ENCODE data around the gene NSUN5. TPM values are rescaled to one million over a fixed set of nuclear protein-coding genes. Genes with fewer than 3 reads are reported as not detected.
A peak's percentile ranks its signal among the peaks of the same experiment; 100 is the strongest.
"Not testable (repeated sequence)": the region's sequence is repeated elsewhere in the genome, so short reads cannot be mapped to it uniquely, and the experiment has no call there.

Gene NSUN5
- total and polyA plus RNA-seq, 5 experiments from 2014 or later, result 37.4 to 76.1 (median 60.8) TPM

DNA sequence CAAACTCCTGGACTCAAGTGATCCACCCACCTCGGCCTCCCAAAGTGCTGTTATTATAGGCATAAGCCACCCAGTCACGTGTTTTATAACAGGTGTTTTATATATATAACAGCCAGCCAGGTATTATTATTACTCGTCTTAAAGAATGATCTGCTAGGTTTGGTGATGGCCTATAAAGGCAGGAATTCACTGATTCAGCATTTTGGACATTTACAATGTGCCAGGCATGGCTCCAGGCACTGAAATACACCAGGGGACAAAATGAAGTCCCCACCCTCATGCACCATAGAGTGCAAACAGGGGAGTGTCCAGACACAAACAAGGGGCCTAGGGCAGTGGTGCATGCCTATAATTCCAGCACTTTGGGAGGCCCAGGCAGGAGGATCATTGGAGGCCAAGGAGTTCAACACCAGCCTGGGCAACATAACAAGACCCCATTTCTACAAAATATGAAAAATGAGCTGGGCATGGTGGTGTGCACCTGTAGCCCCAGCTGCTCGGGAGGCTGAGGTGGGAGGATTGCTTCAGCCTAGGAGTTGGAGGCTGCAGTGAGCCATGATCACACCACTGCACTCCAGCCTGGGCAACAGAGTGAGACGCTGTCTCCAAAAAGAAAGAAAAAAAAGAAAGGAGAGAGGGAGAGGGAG, 14.9 kb upstream of the NSUN5 start:
- not testable (repeated sequence) for DNase-seq, H3K27me3 Mint-ChIP-seq, ATAC-seq, H3K36me3 Mint-ChIP-seq, H3K9me3 Mint-ChIP-seq
- Mint-ChIP-seq H3K4me1 (peaks cover 6 to 15% (median 14%) of the 10 kb centered on the region in 4 donors), H3K27ac (peak overlapping the region in 9 of 10 donors; percentile 18 to 87 (median 60)), H3K4me3 (peak overlapping the region; percentile 24 to 83 (median 70))
- POLR2A ChIA-PET, result interaction anchor here (1.4 kb wide), 1 partner anchor 14 kb away, joined by 3 read pairs; the partner anchor contains the start of gene NSUN5

DNA sequence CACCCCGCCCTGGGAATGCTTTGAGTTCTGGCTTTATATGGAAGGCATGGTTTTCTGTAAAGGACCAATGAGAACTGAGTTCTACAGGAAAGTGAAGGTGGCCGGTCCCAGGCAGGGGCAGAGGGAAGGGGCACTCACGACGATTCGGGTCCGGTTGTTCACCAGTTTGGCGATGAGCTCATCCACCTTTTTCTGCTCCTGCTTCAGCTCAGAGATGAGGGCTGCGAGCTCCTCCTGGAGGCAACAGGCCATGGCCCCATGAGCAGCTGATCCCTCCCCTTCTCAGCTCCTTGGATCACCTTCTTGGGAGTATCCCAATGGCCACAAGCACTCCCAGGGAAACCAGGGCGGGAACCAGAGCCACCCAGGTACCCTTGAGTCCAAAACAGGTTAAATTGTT, 11.4 kb upstream of the NSUN5 start:
- H3K27me3 Mint-ChIP-seq, DNase-seq, H3K36me3 Mint-ChIP-seq, H3K4me3 Mint-ChIP-seq, H3K27ac Mint-ChIP-seq, ATAC-seq, POLR2A ChIA-PET, H3K9me3 Mint-ChIP-seq: not testable (repeated sequence)
- peaks cover 4 to 15% (median 14%) of the 10 kb centered on the region in 4 donors for H3K4me1 Mint-ChIP-seq

DNA sequence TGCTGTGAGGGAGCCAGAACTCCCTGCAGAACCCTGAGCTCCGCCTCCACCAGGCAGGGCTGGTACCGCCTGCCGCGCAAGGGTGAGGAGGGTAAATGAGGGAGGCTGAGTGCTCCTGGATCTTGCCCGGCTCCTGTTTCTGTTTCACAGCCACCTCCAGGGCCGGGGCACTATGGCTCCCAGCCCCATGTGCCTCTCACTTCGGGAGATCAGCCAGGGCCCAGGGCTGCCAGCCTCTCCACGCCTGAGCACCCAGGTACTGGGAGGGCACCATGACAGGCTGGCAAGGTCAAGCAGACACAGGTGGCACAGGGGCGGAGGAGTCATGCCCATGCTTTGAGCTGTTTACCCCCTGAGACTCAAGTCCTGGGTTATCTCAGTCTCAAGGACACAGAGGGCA, 10.9 kb upstream of the NSUN5 start:
- peaks cover 4 to 13% (median 12%) of the 10 kb centered on the region in 4 donors for H3K4me1 Mint-ChIP-seq
- H3K9me3 Mint-ChIP-seq, POLR2A ChIA-PET, H3K27ac Mint-ChIP-seq, H3K27me3 Mint-ChIP-seq, H3K36me3 Mint-ChIP-seq, DNase-seq, ATAC-seq, H3K4me3 Mint-ChIP-seq: not testable (repeated sequence)

DNA sequence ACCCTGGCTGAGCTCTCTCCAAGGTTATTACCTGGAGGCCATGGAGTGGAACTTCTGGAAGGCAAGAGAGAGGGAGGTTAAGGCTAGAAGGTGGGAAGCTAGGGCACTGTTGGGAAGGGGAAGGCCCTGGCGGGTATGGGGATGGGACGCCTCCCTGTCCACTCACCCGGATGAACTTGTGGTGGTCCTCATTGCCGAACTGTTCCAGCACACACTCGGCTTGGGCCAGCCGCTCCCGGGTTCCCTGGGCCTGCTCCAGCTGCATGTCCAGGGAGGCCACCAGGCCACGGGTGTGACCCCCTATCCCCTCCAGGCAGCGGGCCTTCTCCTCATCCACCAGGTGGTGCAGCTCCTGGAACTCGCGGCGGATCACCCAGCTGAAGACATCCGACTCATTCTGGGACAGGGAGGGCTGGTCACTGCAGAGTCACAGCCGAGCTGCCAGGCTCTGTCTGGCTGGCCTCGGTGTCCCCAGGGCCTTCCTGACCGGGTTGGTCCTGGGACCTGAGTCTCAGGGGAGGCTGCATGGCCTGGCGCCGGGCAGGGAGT, 10.1 kb upstream of the NSUN5 start:
- H3K27me3 Mint-ChIP-seq, ATAC-seq, H3K4me1 Mint-ChIP-seq, POLR2A ChIA-PET, H3K36me3 Mint-ChIP-seq, DNase-seq, H3K4me3 Mint-ChIP-seq, H3K9me3 Mint-ChIP-seq: not testable (repeated sequence)
- peak overlapping the region in 1 of 10 donors; percentile 55 for H3K27ac Mint-ChIP-seq

DNA sequence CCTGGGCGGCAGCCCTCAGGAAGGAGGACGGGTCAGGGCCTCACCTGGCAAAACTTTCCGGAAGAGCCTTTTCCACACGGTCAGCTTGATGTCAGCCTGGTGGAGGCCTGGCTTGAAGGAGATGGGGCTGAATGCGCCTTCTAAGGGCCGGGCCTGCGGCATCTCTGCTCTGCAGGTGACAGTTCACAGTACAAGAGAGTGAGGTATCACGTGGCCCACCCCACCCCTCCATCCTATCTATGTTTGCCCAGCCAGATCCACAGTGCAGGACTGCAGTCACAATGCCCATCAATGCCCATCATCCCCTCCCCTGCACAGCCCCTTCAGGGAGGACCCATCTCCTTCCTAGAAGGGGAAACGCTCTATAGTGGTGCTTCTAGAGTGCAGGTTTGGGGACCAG, 7.9 kb upstream of the NSUN5 start:
- Mint-ChIP-seq H3K4me1 (no peaks in the 10 kb centered on the region), H3K27ac (no peak overlapping the region), H3K4me3 (no peak overlapping the region), H3K27me3 (no peaks in the 10 kb centered on the region), H3K36me3 (no peaks in the 10 kb centered on the region), H3K9me3 (no peaks in the 10 kb centered on the region)
- ATAC-seq, result no peak
- POLR2A ChIA-PET, result no interaction called here
- DNase-seq, result no peak

DNA sequence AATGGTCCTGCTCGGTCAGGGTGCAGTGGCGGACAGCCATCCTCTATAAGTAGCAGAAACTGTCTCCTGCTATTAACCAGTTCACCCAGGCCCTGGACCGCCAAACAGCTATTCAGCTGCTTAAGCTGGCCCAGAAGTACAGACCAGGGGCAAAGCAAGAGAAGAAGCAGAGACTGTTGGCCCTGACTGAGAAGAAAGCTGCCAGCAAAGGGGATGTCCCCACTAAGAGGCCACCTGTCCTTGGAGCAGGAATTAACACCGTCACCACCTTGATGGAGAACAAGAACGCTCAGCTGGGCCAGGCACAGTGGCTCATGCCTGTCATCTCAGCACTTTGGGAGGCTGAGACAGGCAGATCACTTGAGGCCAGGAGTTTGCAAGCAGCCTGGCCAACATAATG, 5.6 kb upstream of the NSUN5 start:
- Mint-ChIP-seq H3K27ac (no peak overlapping the region), H3K36me3 (no peaks in the 10 kb centered on the region), H3K4me1 (peaks cover under 1 to 12% (median 4%) of the 10 kb centered on the region in 4 donors), H3K9me3 (no peaks in the 10 kb centered on the region), H3K27me3 (no peaks in the 10 kb centered on the region), H3K4me3 (no peak overlapping the region)
- DNase-seq (no peak), ATAC-seq (no peak)
- POLR2A ChIA-PET, result no interaction called here

DNA sequence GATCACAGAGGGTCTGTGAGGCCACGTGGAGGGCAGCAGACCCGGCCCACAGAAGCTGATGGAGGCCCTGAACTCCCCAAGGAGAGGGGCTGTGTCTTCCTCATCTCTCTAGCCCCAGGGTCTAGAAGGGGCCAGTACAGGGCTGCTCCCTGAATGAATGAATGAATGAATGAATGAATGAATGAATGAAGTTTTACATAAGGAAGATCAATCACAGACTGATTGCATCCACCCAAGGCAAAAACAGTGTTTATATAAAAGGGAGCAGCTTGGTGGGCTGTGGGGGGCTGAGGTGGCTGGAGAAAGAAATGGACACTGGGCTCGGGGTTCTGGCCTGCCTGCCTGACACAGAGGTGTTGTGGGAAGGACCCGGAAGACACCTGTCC, 4.9 kb upstream of the NSUN5 start:
- H3K4me3 Mint-ChIP-seq, result no peak overlapping the region
- H3K27ac Mint-ChIP-seq, result no peak overlapping the region
- H3K4me1 Mint-ChIP-seq, result peaks cover 5 to 18% (median 11%) of the 10 kb centered on the region in 4 donors
- H3K27me3 Mint-ChIP-seq, result no peaks in the 10 kb centered on the region
- H3K36me3 Mint-ChIP-seq, result peaks cover 0 to 1% (median 0%) of the 10 kb centered on the region in 3 donors
- DNase-seq (no peak), ATAC-seq (no peak)
- POLR2A ChIA-PET, result no interaction called here
- no peaks in the 10 kb centered on the region for H3K9me3 Mint-ChIP-seq

DNA sequence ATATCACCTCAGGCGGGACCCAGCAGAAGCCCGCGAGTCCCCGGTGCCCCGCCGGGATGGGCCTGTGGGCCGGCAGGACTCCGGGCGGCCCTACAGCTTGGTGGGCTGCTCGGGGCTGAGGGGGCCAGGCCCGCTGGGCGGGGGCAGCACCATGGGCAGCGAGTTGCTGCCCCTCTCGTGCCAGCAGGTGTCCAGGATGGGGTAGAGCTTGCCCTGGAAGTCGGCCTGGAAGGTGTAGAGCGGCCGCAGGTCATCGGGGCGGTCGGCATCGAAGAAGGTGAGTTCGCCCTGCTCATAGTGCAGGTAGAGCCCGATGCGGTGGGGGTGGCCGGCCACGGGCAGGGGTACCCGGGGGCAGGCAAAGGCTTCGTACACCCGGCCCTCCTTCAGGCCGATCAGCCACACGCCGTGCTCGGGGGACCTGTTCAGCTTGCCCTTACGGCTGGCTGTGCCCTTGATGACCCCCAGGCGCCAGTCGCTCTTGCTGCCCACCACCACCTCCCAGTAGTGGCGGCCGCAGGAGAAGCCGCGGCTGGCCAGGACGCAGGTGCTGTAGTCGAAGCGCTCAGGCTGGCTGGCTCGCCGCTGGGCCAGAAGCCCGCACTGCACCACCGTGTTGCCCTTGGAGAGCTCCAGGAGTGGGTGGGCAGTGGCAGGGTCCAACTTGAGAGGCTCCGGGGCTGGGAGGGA, 4.3 kb upstream of the NSUN5 start:
- no peak for DNase-seq
- Mint-ChIP-seq H3K27ac (peak overlapping the region in 1 of 10 donors; percentile 67), H3K4me1 (peaks cover 5 to 22% (median 16%) of the 10 kb centered on the region in 4 donors), H3K36me3 (peaks cover 0 to 4% (median 0%) of the 10 kb centered on the region in 3 donors), H3K4me3 (no peak overlapping the region), H3K27me3 (no peaks in the 10 kb centered on the region), H3K9me3 (no peaks in the 10 kb centered on the region)
- ATAC-seq, result no peak
- POLR2A ChIA-PET, result no interaction called here

DNA sequence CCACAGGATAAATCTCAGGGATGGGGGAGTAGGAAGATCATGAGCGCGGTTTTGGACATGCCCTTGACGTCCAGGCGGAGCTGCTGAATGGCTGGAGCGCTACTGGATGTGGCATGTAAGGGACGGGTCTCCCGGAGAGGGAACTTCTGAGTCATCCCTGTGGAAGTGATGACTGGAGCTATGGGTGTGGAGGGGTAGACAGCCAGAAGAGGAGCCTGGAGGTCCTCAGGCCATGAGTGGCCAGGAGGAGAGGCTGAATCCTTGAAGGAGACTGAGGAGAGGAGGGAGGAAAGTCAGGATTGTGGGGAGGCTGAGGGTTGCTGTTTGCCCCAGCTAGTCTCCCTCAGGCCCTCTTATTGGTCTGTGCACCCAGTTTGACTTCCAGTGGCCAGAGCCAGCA, 2.8 kb upstream of the NSUN5 start:
- ATAC-seq, result not testable (repeated sequence)
- H3K27ac Mint-ChIP-seq, result peak overlapping the region in 1 of 10 donors; percentile 43

DNA sequence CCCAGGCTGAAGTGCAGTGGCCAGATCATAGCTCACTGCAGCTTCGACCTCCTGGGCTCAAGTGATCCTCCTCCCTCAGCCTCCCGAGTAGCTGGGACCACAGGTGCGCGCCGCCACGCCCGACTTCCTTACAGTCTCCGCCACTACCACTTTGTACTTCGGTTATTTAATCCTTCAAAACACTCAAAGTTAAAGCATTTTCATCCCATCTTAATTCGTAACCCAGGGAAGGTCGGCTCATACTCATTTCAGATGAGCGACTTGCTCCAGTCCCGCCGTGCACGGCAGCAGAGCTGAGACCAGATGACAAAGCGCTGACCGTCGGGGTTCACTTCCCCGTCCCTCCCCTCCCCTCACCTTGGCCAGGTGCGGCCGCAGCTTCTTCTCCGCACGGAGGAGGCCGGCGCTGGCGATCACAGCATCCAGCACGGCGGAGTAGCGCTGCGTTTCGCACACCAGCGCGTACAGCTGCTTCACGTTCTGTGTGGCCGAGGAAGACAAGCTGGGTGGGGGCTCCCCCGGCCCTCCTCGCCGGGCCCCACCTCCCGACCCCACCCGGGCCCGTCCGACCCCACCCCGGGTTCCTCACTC, 457 bp downstream of the NSUN5 start:
- Mint-ChIP-seq H3K27ac (peak overlapping the region; percentile 89 to 98 (median 96)), H3K27me3 (no peaks in the 10 kb centered on the region), H3K4me3 (peak overlapping the region; percentile 95 to 100 (median 98)), H3K36me3 (peaks cover 4 to 43% (median 7%) of the 10 kb centered on the region in 3 donors), H3K9me3 (no peaks in the 10 kb centered on the region), H3K4me1 (peaks cover 19 to 43% (median 38%) of the 10 kb centered on the region in 4 donors)
- POLR2A ChIA-PET, result interaction anchor here (0.5 to 1.4 kb wide), 3 partner anchors 206 to 479 kb away, joined by 3 to 8 read pairs (median 5); partner anchors contain the start of genes BAZ1B and TYW1B
- DNase-seq (no peak), ATAC-seq (peak; percentile 38 to 55)

More for the DNA sequence above, 2.8 kb upstream of the NSUN5 start:
- peaks cover 0 to 16% (median 3%) of the 10 kb centered on the region in 3 donors for H3K36me3 Mint-ChIP-seq
- H3K4me3 Mint-ChIP-seq, POLR2A ChIA-PET, DNase-seq, H3K27me3 Mint-ChIP-seq, H3K9me3 Mint-ChIP-seq: not testable (repeated sequence)
- H3K4me1 Mint-ChIP-seq, result peaks cover 15 to 37% (median 31%) of the 10 kb centered on the region in 4 donors

DNA sequence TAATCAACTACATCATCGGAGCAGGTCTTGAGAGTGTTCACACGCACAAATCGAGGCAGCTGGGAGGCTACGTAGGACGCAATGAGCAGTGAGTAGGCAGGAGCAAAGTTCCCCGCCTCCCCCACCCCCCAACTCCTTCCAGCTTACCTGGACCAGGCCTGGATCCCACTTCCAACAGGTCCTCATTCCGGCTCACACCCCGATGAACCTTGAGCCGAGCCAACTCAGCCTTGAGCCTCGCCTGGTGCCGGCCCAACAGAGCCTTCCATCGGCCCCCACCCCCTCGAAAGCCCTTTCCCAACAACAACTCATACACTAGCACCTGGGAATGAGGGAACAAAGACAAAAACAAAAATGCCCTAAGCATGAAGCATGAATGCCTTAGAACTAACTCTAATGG, 1.2 kb downstream of the NSUN5 start:
- H3K9me3 Mint-ChIP-seq, result no peaks in the 10 kb centered on the region
- ATAC-seq (no peak), DNase-seq (no peak)
- H3K4me1 Mint-ChIP-seq, result peaks cover 19 to 43% (median 38%) of the 10 kb centered on the region in 4 donors
- H3K27ac Mint-ChIP-seq, result peak overlapping the region in 9 of 10 donors; percentile 60 to 98 (median 89)
- POLR2A ChIA-PET, result interaction anchor here (1.4 kb wide), 1 partner anchor 478 kb away, joined by 8 read pairs; the partner anchor contains the start of gene TYW1B
- no peaks in the 10 kb centered on the region for H3K27me3 Mint-ChIP-seq
- peak overlapping the region; percentile 82 to 100 (median 98) for H3K4me3 Mint-ChIP-seq
- peaks cover 4 to 47% (median 11%) of the 10 kb centered on the region in 3 donors for H3K36me3 Mint-ChIP-seq

DNA sequence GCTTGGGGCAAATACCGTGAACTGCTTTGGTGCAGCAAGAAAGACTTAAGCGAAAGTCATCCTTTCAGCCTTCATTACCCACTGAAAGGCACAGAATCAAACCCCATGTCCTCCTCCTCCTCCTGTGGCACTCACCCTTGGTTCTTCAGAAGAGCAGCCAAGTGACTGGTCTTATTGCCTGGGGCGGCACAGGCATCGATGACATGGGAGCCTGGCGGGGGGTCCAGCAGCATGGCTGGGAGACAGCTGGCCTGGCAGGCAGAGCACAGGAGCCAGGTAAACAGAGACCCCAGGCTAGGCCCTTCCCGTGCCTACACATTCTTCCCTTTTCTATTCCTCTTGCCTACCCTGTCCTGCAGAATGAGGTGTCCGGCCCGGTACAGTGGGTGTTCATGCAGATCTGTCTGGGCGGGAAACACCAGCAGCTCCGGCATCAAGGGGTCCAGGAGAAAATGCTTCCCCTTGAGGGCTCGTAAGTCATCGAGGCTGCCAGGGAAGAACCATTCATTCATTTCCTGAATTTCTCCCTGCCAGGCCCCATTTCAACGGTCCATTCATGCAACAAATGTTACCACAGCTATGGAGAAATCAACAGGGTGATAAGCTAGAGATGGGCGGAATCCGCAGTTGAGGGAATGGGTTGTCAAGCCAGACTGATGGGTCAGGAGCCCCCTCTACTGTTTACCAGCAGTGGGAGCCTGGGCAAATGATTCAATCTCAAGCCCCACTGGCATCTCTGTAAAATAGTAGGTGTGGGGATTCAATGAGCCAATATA, 3.8 kb downstream of the NSUN5 start:
- H3K9me3 Mint-ChIP-seq, DNase-seq, POLR2A ChIA-PET, ATAC-seq, H3K27ac Mint-ChIP-seq, H3K27me3 Mint-ChIP-seq: not testable (repeated sequence)
- H3K4me1 Mint-ChIP-seq, result peaks cover 19 to 40% (median 36%) of the 10 kb centered on the region in 4 donors
- H3K4me3 Mint-ChIP-seq, result peak overlapping the region in 1 of 10 donors; percentile 19
- peaks cover 4 to 47% (median 11%) of the 10 kb centered on the region in 3 donors for H3K36me3 Mint-ChIP-seq
